Ramos (cell line): ENCODE measurements around the gene DYRK1B.

ENCODE experiments used
- in situ Hi-C: fragments of 300-500 bp; cut with MboI; formaldehyde crosslinking; loops from one replicate; pipeline ENCODE4 v1.14.3; 2022; ENCODE audit warnings: low sequenced_read_pairs; ENCODE audit not compliant: unreplicated experiment

The DYRK1B gene

DNA sequence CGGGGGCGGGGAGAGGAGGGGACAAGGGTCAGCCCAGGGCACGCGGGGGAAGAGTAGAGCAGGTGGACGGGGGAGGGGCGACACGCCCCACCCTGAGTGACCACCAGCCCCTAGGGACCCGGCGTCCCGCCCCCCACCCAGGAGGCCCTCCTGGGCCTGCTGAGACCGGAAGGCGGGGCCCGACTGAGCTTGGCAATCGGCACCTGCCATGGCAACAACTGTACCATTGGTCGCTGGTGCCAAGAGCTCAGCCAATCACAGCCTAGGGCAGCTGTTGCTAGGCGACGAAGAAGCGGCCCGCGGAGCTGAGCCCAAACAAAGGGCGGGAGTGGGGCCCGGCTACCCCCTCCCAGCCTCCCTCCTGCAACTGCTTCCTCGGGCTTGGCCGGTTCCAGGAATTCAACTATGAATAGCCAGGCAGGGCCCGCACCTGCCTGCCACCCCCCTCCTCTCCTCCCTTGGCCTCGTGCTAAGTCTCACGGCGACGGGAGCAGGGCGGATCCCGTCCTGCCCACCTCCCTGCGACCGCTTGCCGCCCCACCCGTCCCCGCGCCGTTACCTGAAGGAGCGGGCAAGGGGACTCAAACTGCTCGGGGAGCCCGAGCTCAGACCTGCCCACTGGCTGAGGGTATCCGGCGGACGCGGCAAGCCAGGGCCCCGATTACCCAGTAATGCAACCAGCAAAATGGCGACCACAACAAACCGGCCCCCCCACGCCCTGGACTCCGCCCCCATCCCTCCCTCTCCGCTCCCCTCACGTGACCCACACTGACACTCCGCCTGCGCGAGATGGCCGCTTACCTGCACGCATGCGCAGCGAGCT is at the start of gene DYRK1B:
DYRK1B (minus strand) TSS at position 699 of the 823 bp plus-strand sequence. CDS start 2,295 bp downstream, outside the sequence.
- in situ Hi-C loops: loop anchor here (25.0 kb wide), 1 partner anchor 396 kb away; the partner anchor contains the start of genes RPS16 and SUPT5H

DNA sequence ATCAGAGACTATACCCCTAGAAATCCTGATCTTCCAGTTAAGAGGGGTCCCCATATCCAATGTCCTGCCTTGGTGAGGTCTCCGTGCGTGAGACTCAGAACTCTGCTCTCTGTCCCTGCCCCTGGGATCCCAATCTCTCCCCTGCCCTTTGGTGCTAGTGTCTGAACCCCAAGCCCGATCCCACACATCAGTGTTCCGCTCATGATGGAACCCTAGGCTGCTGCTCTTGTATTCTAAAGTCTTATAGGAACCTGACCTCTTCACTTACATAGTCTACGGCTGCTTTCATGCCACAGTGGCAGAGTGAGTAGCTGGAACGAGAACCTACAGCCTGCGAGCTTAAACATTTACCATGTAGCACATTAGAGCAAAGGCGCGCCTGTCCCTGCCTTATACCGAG is 48.7 kb upstream of the DYRK1B start:
- in situ Hi-C loops: loop anchor here (25.0 kb wide), 1 partner anchor 280 kb away; no protein-coding TSS in a partner anchor

DNA sequence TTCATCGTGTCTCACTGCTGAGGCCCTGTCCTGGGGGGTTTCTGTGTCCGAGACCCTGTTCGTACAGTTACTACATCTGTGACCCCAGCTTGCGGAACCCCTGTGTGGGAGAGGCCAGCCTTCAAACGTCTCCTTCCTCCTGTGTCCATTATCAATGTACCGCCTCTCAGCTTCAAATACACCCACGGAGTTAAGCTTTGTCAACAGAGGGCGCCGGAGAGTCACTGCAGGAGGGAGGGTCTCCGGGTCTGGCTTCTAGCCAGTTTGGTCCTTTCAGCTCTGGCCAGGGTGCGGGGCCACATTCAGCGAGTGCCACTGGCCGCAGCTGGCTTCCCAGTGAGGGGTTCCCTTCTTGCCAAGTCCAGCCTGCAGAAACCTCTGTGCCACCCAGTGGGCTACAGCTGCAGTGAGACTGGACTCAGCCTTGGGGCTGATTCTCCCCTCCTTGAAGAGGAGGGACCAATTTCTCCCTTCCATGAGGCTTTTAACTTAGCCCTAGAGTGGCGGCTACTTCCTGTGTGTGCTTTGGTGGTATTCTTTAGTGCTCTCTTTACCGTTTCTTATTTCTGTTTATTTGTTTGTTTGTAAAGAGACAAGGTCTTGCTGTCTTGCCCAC is 47.6 kb upstream of the DYRK1B start:
- in situ Hi-C loops: loop anchor here (25.0 kb wide), 1 partner anchor 281 kb away; no protein-coding TSS in a partner anchor

DNA sequence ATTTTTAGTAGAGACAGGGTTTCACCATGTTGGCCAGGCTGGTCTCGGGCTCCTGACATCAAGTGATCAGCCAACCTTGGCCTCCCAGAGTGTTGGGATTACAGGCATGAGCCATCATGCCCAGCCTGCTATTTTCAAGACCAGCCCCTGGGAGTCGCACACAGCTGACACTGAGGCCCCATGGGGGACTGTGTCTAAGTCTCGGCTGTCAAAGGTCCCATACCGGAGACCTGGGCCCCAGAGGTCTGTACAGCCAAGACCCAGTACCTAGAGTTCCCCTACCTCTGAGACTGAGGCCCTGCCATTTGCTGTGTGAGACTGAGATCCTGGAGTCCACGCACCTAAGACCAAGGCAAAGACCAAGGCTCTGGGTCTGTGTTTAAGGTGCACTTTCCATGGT is 46.3 kb upstream of the DYRK1B start:
- in situ Hi-C loops: loop anchor here (25.0 kb wide), 1 partner anchor 282 kb away; no protein-coding TSS in a partner anchor

DNA sequence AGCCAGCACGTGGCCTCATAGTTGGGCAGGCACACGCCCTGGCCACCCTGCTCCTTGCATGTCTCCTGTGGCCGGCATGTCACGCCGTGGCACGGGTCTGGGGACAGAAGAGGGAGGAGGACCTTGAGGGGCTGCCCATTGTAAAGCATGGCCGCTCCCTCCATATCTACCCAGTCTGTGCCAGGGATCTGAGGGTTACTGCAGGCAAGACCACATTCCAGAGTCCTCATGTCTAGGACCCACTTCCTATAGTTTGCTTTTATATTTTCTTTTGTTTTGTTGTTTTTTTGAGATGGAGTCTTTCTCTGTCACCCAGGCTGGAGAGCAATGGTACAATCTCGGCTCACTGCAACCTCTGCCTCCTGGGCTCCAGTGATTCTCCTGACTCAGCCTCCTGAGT is 45.8 kb upstream of the DYRK1B start:
- in situ Hi-C loops: loop anchor here (25.0 kb wide), 1 partner anchor 283 kb away; no protein-coding TSS in a partner anchor

DNA sequence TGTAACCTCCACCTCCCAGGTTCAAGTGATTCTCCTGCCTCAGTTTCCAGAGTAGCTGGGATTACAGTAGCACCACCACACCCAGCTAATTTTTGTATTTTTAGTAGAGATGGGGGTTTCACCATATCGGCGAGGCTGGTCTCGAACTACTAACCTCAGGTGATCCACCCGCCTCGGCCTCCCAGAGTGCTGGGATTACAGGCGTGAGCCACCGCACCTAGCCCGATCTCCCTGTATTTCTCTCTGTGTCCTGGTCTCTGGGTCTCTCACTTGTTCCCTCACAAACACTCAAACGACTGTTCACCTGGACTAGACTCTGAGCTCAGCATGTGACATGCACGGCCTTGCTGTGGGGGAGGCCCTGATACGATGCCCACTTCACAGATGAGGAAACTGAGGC is 44.9 kb upstream of the DYRK1B start:
- in situ Hi-C loops: loop anchor here (25.0 kb wide), 1 partner anchor 283 kb away; no protein-coding TSS in a partner anchor

DNA sequence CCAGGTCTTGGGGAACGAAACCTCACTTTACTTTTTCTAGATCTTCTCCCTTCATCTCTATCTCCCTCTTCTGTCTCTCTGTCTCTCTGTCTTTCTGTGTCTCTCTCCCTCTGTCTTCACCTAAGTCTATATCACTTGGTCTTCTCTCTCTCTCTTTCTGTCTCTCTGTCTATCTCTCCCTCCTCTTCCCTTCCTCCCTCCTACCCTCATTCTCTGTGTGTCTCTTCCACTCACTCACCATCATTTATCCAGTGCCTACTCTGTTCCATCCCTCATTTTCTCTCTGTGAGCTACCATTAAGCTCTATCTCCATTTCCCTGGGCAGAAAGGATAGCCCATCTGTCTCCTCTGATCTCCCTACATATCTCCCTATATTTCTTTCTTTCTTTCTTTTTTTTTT is 44.4 kb upstream of the DYRK1B start:
- in situ Hi-C loops: loop anchor here (25.0 kb wide), 1 partner anchor 284 kb away; no protein-coding TSS in a partner anchor

DNA sequence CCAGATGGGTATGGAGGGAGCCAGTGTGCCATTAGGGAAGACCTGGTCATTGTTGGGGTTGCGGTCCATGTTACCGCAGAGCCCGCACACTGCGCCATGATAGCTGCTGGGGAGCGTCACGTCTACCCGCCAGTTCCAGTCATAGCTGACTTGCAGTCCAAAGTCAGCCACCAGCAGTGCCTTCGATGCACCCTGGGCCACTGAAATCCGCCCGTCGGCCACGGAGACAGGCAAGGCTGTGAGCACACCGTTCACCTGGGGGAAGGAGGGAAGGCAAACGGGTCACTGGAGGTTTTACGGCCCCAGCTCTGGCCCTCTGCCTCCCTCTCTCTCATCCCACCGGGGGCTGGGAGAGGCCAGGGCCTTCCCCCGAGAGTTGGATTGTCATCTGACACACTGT is 44.0 kb upstream of the DYRK1B start:
- in situ Hi-C loops: loop anchor here (25.0 kb wide), 1 partner anchor 284 kb away; no protein-coding TSS in a partner anchor

DNA sequence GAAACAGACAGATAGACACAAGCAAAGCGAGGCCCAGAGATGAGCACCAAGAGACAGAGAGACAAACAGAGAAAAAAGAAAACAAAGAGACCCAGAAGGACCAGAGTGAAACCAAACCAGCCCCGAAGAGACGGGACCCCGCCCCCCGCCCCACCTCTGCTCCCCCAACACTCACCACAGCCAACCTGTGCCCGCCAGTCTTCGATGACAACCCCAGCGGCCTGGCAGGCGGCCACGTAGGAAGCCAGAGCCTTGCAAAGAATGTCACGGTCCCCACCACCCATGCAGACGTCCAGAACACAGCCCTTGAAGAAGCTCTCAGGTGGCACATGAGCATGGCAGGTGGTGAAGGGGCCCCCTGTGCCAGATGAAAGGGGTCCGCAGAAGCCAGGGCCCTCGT is 43.5 kb upstream of the DYRK1B start:
- in situ Hi-C loops: loop anchor here (25.0 kb wide), 1 partner anchor 285 kb away; no protein-coding TSS in a partner anchor

DNA sequence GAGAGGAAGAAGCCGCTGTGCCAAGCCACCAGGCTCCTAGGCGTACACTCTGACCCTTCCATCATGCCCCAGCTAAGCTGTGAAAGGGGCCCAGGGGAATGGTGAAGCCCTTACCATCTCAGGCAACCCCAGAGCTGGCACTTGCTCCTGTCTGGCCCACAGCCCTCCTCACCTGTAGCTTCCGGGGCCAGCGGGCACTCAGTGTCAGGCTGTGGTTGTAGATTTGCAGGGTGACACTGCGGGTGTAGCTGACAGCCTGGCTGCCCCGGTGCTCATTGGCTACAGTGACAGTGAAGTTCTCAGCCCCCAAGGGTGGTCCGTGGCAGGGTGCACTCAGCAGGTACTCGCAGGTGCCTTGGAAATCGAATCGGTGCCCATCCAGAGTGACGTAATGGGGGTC is 42.5 kb upstream of the DYRK1B start:
- in situ Hi-C loops: loop anchor here (25.0 kb wide), 1 partner anchor 286 kb away; no protein-coding TSS in a partner anchor

DNA sequence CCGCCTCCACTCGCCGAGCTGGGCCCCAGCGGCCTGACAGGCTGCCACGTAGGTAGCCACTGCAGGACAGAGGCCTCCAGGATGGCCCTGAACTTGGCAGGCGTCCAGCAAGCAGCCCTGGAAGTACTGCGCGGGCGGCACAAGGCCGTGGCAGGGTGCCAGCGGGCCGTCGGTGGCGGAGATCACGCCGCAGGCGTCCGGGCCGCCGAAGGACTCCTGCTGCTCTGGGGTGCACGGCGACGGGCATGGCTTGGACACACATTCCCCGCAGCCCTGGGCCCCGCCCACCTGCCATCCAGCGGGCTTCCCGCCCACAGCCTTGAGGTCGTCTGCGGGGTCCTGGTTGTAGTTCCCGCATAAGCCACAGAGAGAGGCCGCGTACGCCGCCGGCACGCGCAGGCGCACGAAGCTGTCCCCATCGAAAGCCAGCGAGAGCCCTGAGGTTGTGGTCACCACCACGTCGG is 41.5 kb upstream of the DYRK1B start:
- in situ Hi-C loops: loop anchor here (25.0 kb wide), 1 partner anchor 287 kb away; no protein-coding TSS in a partner anchor

DNA sequence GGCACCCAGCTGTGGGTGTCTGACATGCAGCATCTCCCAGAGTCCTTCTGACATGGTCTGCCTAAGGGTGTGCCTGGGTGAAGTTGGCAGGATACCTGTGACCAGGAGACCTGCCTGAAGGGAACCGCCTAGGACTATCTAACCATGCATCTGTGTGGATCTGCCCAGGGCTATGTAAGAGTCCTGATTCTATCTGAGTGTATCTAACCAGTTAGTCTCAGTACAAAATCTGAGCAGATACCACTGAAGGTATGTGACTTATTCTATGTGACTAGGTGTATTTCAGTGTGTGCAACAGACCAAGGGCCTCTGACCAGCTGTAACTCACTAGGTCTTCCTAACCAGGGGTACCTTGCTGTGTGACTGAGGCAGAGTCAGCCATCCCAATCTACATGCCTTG is 40.4 kb upstream of the DYRK1B start:
- in situ Hi-C loops: no loop called here

DNA sequence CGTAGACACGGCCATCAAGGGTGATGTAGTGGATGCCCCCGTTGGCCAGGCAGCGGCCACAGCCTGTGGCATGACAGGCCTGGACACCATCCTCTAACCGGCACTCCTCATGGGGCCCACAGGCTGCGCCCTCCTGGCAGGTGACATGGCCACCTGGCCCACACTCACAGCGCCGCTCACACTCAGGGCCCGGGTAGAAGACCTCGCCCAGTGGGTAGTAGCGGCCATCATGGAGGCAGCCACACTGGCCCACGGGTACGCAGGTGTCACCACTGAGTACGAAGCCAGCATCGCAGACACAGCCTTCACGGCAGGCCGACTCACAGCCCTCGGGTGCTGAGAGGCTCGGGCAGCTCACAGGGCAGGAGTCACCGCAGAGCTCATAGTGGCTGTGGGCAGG is 39.4 kb upstream of the DYRK1B start:
- in situ Hi-C loops: no loop called here

DNA sequence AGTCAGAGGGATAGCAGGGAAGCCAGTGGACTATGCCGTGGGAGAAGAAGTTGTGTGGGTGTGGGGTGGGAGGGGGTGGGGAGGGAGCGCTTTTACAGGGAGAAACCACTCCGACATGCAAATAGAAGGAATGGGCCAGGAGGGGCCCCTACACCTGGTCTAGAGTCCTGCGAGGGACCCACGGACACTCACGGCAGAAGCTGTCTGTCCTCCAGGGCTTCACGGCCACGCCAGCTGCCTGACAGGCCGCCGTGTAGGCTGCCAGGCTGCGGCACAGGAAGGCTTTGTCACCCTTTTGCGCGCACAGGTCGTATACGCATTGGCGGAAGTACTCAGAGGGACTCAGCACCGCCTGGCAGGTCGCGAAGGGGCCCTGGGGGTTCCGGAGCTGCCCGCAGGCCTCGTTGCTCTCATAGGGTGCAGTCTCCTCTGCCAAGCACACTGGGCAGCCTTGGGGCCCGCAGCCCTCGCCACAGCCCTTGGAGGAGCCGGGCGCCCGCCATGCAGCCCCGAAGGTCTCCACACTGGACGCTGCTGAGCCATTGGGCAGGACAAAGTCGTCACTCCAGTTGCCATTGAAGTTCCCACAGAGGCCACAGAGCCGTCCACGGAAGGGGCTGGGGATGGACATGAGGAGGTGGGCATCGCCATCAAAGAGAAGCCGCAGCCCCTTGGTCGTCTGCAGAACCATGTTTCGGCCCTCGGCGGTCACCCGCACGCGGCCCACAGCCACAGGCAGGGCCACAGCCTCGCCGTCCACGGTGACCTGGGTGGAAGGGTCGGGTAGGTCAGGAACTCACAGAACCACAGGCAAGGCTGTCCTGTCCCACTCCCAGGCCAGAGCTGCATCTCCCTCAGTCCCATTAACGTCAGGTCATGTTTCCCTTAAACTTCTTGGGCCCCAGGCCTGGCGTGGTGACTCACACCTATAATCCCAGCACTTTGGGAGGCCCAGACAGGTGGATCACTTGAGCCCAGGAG is 38.2 kb upstream of the DYRK1B start:
- in situ Hi-C loops: no loop called here

DNA sequence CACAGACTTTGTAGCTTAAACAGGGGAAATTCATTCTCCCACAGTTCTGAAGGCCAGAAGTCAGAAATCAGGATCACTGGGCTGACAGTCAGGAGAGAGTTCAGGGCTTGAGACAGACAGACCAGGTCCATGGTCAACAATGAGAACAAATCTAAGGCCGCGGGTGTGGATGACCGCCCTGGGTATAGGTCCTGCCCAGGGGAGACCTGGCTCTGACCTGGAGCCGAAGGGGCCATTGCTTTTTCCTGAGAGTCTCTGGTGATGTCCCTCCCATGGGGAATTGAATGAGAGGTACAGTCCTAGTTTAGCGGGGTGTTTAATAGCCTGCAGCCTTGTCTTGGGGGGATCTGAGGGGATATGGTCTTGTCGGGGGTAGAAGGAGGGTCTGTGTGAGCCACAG is 37.4 kb upstream of the DYRK1B start:
- in situ Hi-C loops: no loop called here

DNA sequence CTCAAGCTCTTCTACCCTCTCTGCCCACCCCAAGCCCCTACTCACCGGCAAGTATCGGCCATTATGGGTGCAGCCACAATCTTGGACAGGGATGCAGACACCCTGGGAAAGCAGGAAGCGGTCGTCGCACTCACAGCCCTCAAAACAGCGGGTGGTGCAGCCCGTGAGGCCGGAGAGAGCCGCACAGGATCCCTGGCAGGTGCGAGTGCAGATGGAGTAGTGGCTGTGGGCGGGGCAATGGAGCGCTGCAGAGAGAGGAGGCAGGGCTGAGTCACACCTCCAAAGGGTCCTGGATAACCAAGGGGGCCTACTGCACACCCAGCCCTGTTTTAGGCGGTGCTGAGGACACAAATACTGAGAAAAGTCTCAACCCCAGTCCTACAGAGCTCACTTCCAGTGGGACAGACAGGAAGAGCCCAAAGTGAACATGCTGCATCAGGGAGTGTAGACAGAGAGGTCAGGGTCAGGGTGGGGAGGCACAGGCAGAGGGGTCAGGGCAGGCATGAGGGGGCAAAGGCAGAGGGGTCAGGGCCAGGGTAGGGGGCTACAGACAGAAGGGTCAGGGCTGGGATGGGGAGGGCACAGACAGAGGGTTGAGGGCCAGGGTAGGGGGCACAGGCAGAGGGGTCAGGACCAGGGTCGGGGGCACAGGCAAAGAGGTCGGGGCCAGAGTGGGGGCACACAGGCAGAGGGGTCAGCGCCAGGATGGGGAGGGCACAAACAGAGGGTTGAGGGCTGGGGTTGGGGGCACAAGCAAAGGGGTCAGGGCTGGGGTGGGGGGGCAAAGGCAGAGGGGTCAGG is 36.4 kb upstream of the DYRK1B start:
- in situ Hi-C loops: no loop called here

DNA sequence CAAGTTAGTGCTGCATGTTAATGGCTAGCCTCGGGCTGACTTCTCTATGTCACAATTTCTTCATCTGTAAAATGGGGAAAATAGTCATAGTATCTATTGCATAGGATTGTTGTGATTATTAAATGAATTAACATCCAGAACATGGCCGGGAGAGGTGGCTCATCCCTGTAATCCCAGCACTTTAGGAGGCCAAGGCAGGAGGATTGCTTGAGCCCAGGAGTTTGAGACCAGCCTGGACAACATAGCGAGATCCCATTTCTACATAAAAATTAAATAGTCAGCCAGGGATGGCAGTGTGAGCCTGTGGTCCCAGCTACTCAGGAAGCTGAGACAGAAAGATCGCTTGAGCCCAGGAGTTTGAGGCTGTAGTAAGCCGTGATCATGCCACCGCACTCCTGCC is 34.0 kb upstream of the DYRK1B start:
- in situ Hi-C loops: no loop called here

DNA sequence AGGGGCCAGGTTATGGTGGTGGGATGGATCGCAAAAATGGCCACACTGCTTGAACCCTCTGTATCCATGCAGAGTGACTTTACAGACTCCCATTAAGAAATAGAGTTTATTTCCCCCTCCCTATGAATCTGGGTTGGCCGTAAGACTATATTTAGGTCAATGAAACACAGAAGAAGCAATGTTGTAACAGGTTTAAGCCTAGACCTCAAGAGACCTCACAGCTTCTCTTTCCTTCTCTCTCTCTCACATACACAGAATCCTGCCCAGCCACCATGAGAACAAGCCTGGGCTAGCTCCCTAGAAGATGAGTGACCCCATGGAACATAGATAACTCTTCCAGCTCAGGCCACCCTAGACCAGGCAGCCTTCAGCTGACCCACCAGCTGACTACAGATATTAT is 33.2 kb upstream of the DYRK1B start:
- in situ Hi-C loops: no loop called here

DNA sequence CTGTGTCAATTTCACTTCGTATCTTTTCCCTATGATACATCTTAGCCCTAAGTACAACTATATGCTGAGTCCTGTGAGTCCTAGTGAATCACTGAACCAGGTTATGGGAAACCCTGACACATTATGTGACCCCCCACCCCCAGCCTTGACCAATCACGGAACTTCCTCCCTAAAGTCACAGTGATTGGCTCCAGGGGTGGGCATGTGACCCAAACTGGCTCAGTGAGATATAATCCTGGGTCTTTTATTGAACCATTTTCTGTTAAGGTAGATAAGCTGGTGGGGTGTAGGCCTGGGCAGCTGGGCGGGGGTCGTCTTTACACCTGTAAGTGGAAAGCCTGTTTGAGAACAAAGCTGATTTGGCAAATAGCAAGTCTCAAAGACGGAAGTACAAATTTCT is 32.0 kb upstream of the DYRK1B start:
- in situ Hi-C loops: no loop called here
